OCI-LY1 (cell line): Measurements from ENCODE around the gene PPIB.

Source experiments
- H2AFZ ChIP-seq: fragments of 200-600 bp; sonication (generic), shearing (Covaris generic); 2 replicates; pipeline ENCODE4 v1.6.0; 2014; ENCODE audit warnings: antibody characterized with exemption, mild to moderate bottlenecking, low read length
- H3F3A ChIP-seq: fragments of 200-600 bp; sonication (generic), shearing (Covaris generic); 2 replicates; pipeline ENCODE4 v1.6.0; 2014; ENCODE audit warnings: mild to moderate bottlenecking, antibody characterized with exemption, low read length, moderate library complexity; ENCODE audit not compliant: insufficient read depth
- H3K27ac ChIP-seq: fragments of 200-600 bp; sonication (generic); 2 replicates; pipeline ENCODE4 v1.5.1; 2014; ENCODE audit warnings: low read length, mixed run types, mild to moderate bottlenecking, low read depth; ENCODE audit not compliant: poor library complexity, severe bottlenecking
- H3K27me3 ChIP-seq: fragments of 200-600 bp; sonication (generic); 2 replicates; pipeline ENCODE4 v1.6.0; 2014; ENCODE audit warnings: antibody characterized with exemption, mild to moderate bottlenecking, low read length, moderate library complexity; ENCODE audit not compliant: insufficient read depth
- H3K36me3 ChIP-seq: fragments of 200-600 bp; sonication (generic); 2 replicates; pipeline ENCODE4 v1.6.1; 2014; ENCODE audit warnings: mild to moderate bottlenecking, antibody characterized with exemption, low read length, moderate library complexity, mixed read lengths; ENCODE audit not compliant: insufficient read depth
- H3K4me1 ChIP-seq: fragments of 200-600 bp; sonication (generic); 2 replicates; pipeline ENCODE4 v1.5.1; 2014; ENCODE audit warnings: mild to moderate bottlenecking, low read length, moderate library complexity; ENCODE audit not compliant: insufficient read depth, severe bottlenecking
- H3K4me2 ChIP-seq: fragments of 200-600 bp; sonication (generic), shearing (Covaris generic); 2 replicates; pipeline ENCODE4 v1.6.1; 2014; ENCODE audit warnings: low read length
- H3K4me3 ChIP-seq: fragments of 200-600 bp; sonication (generic); 2 replicates; pipeline ENCODE4 v1.5.1; 2014; ENCODE audit warnings: low read length, low read depth, mild to moderate bottlenecking, mixed read lengths; ENCODE audit not compliant: poor library complexity, severe bottlenecking
- H3K79me2 ChIP-seq: fragments of 200-600 bp; shearing (Covaris generic); 2 replicates; pipeline ENCODE4 v1.6.1; 2016; ENCODE audit warnings: mixed run types, low read length, mixed read lengths; ENCODE audit not compliant: insufficient read depth
- H3K9ac ChIP-seq: fragments of 200-600 bp; sonication (generic), shearing (Covaris generic); 2 replicates; pipeline ENCODE4 v1.6.1; 2014; ENCODE audit warnings: mild to moderate bottlenecking, low read length, mixed read lengths
- H3K9me2 ChIP-seq: fragments of 200-600 bp; sonication (generic), shearing (Covaris generic); 2 replicates; pipeline ENCODE4 v1.6.1; 2014; ENCODE audit warnings: low read depth, mild to moderate bottlenecking, low read length, mixed read lengths
- H3K9me3 ChIP-seq: fragments of 200-600 bp; shearing (Covaris generic); 2 replicates; pipeline ENCODE4 v1.6.1; 2014; ENCODE audit warnings: low read length, mixed read lengths
- H4K20me1 ChIP-seq: fragments of 200-600 bp; sonication (generic), shearing (Covaris generic); 2 replicates; pipeline ENCODE4 v1.6.0; 2016; ENCODE audit warnings: mild to moderate bottlenecking, low read length; ENCODE audit not compliant: insufficient read depth
- CTCF ChIP-seq: fragments of 200-600 bp; sonication (generic), shearing (Covaris generic); IDR thresholded peaks from 2 replicates; pipeline ENCODE4 v1.5.1; 2017; ENCODE audit warnings: mild to moderate bottlenecking, antibody characterized with exemption, low read length, moderate library complexity, mixed read lengths
- EZH2 ChIP-seq: fragments of 200-600 bp; sonication (generic), shearing (Covaris generic); IDR thresholded peaks from 2 replicates; pipeline ENCODE4 v1.8.0; 2017; ENCODE audit warnings: borderline replicate concordance, mixed run types, mild to moderate bottlenecking, antibody characterized with exemption, low read length, moderate library complexity, mixed read lengths

Gene PPIB

GRCh38 chr15:64166102-64166890 is 3.5 kb upstream of the PPIB start:
- H3F3A ChIP-seq = no peaks in the 10 kb centered on the region

GRCh38 chr15:64164436-64164835 is 1.6 kb upstream of the PPIB start:
- H3K36me3 ChIP-seq = peaks cover 16% of the 10 kb centered on the region
- H3K27me3 ChIP-seq = no peaks in the 10 kb centered on the region
- no peaks in the 10 kb centered on the region for H3K9me2 ChIP-seq
- H3F3A ChIP-seq = no peaks in the 10 kb centered on the region
- H3K27ac ChIP-seq = peak overlapping the region; percentile 78
- peaks cover 44% of the 10 kb centered on the region for H3K4me1 ChIP-seq
- peak overlapping the region; percentile 66; the same call in 1 of the 2 replicates for H3K9ac ChIP-seq
- TF ChIP-seq CTCF (no peak), EZH2 (no peak)
- no peaks in the 10 kb centered on the region for H3K9me3 ChIP-seq
- peak overlapping the region; percentile 61 for H3K4me3 ChIP-seq
- H4K20me1 ChIP-seq = no peaks in the 10 kb centered on the region
- peaks cover 9% of the 10 kb centered on the region for H3K79me2 ChIP-seq
- peak overlapping the region; percentile 69; the same call in 1 of the 2 replicates for H3K4me2 ChIP-seq
- H2AFZ ChIP-seq = no peak overlapping the region

More at GRCh38 chr15:64166102-64166890, 3.5 kb upstream of the PPIB start:
- peaks cover 22% of the 10 kb centered on the region; the same call in 1 of the 2 replicates for H3K36me3 ChIP-seq
- no peak overlapping the region for H2AFZ ChIP-seq
- no peak overlapping the region for H3K4me2 ChIP-seq
- no peaks in the 10 kb centered on the region for H3K9me3 ChIP-seq
- no peak overlapping the region for H3K27ac ChIP-seq
- H3K4me3 ChIP-seq = no peak overlapping the region
- H3K9me2 ChIP-seq = no peaks in the 10 kb centered on the region
- TF ChIP-seq EZH2 (no peak), CTCF (no peak)
- no peak overlapping the region for H3K9ac ChIP-seq
- H4K20me1 ChIP-seq = no peaks in the 10 kb centered on the region
- no peaks in the 10 kb centered on the region for H3K27me3 ChIP-seq
- H3K4me1 ChIP-seq = peaks cover 26% of the 10 kb centered on the region
- peaks cover 9% of the 10 kb centered on the region for H3K79me2 ChIP-seq

- Histone ChIP-seq H3K4me3 (peak overlapping the region; percentile 61), H3F3A (no peaks in the 10 kb centered on the region), H3K4me2 (peak overlapping the region; percentile 69), H3K27ac (peak overlapping the region; percentile 78), H3K9me3 (no peaks in the 10 kb centered on the region), H3K9ac (peak overlapping the region; percentile 66), H3K4me1 (peaks cover 48% of the 10 kb centered on the region), H3K9me2 (no peaks in the 10 kb centered on the region), H2AFZ (peak overlapping the region; percentile 33; the same call in 1 of the 2 replicates), H3K27me3 (no peaks in the 10 kb centered on the region), H3K79me2 (peaks cover 9% of the 10 kb centered on the region), H4K20me1 (no peaks in the 10 kb centered on the region), H3K36me3 (peaks cover 23% of the 10 kb centered on the region)
- no peak for TF ChIP-seq CTCF
- TF ChIP-seq EZH2 = no peak
Measured at GRCh38 chr15:64163659-64164362, 989 bp upstream of the PPIB start.
